GM19467 (cell line): ENCODE results near the gene TEKT5.
"Not testable (repeated sequence)": the region's sequence is repeated elsewhere in the genome, so short reads cannot be mapped to it uniquely, and the experiment has no call there.

Experiments
- ATAC-seq: cut with Tn5 transposase; IDR thresholded peaks from one replicate; pipeline ENCODE4 v1.9.1; 2021; ENCODE audit warnings: mild to moderate bottlenecking, moderate library complexity; ENCODE audit not compliant: unreplicated experiment

Gene TEKT5

GRCh38 chr16:10637337-10638037 lies 57.2 kb downstream of the TEKT5 start:
- no peak for ATAC-seq

- ATAC-seq: no peak
Measured at GRCh38 chr16:10635365-10636021, 59.2 kb downstream of the TEKT5 start.

GRCh38 chr16:10633429-10633828 lies 61.3 kb downstream of the TEKT5 start:
- ATAC-seq: not testable (repeated sequence)

- ATAC-seq: no peak
Measured at GRCh38 chr16:10631886-10632285, 62.8 kb downstream of the TEKT5 start.

GRCh38 chr16:10629592-10629963 lies 65.2 kb downstream of the TEKT5 start:
- no peak for ATAC-seq

- ATAC-seq: no peak
Measured at GRCh38 chr16:10625595-10626357, 69.0 kb downstream of the TEKT5 start.

- ATAC-seq: no peak
Measured at GRCh38 chr16:10624527-10624926, 70.2 kb downstream of the TEKT5 start.

GRCh38 chr16:10623059-10623458 lies 71.7 kb downstream of the TEKT5 start:
- no peak for ATAC-seq

GRCh38 chr16:10622036-10622921 lies 72.5 kb downstream of the TEKT5 start:
- no peak for ATAC-seq

- not testable (repeated sequence) for ATAC-seq
Measured at GRCh38 chr16:10621216-10621949, 73.3 kb downstream of the TEKT5 start.

GRCh38 chr16:10620120-10620519 lies 74.6 kb downstream of the TEKT5 start:
- no peak for ATAC-seq

- ATAC-seq: no peak
Measured at GRCh38 chr16:10619271-10619849, 75.4 kb downstream of the TEKT5 start.

GRCh38 chr16:10618710-10619209 lies 76.0 kb downstream of the TEKT5 start:
- no peak for ATAC-seq

GRCh38 chr16:10617662-10618420 lies 76.9 kb downstream of the TEKT5 start:
- no peak for ATAC-seq

- ATAC-seq: no peak
Measured at GRCh38 chr16:10616756-10617640, 77.7 kb downstream of the TEKT5 start.

- ATAC-seq: no peak
Measured at GRCh38 chr16:10616419-10616755, 78.3 kb downstream of the TEKT5 start.

GRCh38 chr16:10614685-10615084 lies 80.0 kb downstream of the TEKT5 start:
- ATAC-seq: no peak
